GM18519 (cell line): ENCODE results near the gene DAP.
"Not testable (repeated sequence)": the region's sequence is repeated elsewhere in the genome, so short reads cannot be mapped to it uniquely, and the experiment has no call there.

Experiments
- ATAC-seq: cut with Tn5 transposase; IDR thresholded peaks from one replicate; pipeline ENCODE4 v1.9.1; 2021; ENCODE audit warnings: mild to moderate bottlenecking, moderate library complexity; ENCODE audit not compliant: unreplicated experiment, low FRiP score

Gene DAP

GRCh38 chr5:10761185-10761932 is at the start of gene DAP:
Gene DAP, minus strand, starts transcription at chr5:10761234. Its CDS starts 166 bp downstream, at chr5:10761068.
- ATAC-seq = peak; percentile 77

GRCh38 chr5:10808347-10809226 is 47.6 kb upstream of the DAP start:
- ATAC-seq = no peak

- no peak for ATAC-seq
Observed at GRCh38 chr5:10801931-10802666, 41.1 kb upstream of the DAP start.

GRCh38 chr5:10800852-10801251 is 39.8 kb upstream of the DAP start:
- no peak for ATAC-seq

- no peak for ATAC-seq
Observed at GRCh38 chr5:10797261-10797660, 36.2 kb upstream of the DAP start.

GRCh38 chr5:10793785-10794184 is 32.8 kb upstream of the DAP start:
- no peak for ATAC-seq

- no peak for ATAC-seq
Observed at GRCh38 chr5:10792336-10792735, 31.3 kb upstream of the DAP start.

- no peak for ATAC-seq
Observed at GRCh38 chr5:10789726-10790125, 28.7 kb upstream of the DAP start.

GRCh38 chr5:10789021-10789420 is 28.0 kb upstream of the DAP start:
- no peak for ATAC-seq

- no peak for ATAC-seq
Observed at GRCh38 chr5:10788358-10788757, 27.3 kb upstream of the DAP start.

- ATAC-seq = no peak
Observed at GRCh38 chr5:10786835-10787234, 25.8 kb upstream of the DAP start.

- not testable (repeated sequence) for ATAC-seq
Observed at GRCh38 chr5:10780208-10780607, 19.2 kb upstream of the DAP start.

- ATAC-seq = no peak
Observed at GRCh38 chr5:10779592-10779991, 18.6 kb upstream of the DAP start.

GRCh38 chr5:10778179-10778910 is 17.3 kb upstream of the DAP start:
- no peak for ATAC-seq

- no peak for ATAC-seq
Observed at GRCh38 chr5:10775646-10776045, 14.6 kb upstream of the DAP start.

- ATAC-seq = no peak
Observed at GRCh38 chr5:10772901-10773585, 12.0 kb upstream of the DAP start.

- no peak for ATAC-seq
Observed at GRCh38 chr5:10768328-10768899, 7.4 kb upstream of the DAP start.

GRCh38 chr5:10762776-10763500 is 1.9 kb upstream of the DAP start:
- ATAC-seq = no peak
